A673 (cell line): ENCODE results near the gene MYLK3.

Source experiments
- CTCF ChIP-seq: fragments of 300-800, 200-600 bp; sonication (generic); conservative IDR thresholded peaks from 2 replicates; pipeline ENCODE4 v1.5.1; 2017; ENCODE audit warnings: low read depth, mild to moderate bottlenecking, antibody characterized with exemption, low read length, moderate library complexity, mixed read lengths
- EZH2 ChIP-seq: fragments of 200-600 bp; sonication (generic); IDR thresholded peaks from 2 replicates; pipeline ENCODE4 v1.6.1; 2017; ENCODE audit warnings: borderline replicate concordance, low read depth, mild to moderate bottlenecking, mixed read lengths, antibody characterized with exemption, low read length; ENCODE audit not compliant: poor library complexity, severe bottlenecking

- no peak for TF ChIP-seq EZH2
- no peak for TF ChIP-seq CTCF
These were observed 16.2 kb downstream of the MYLK3 start for GRCh38 chr16:46731691-46732555.
